SK-N-MC (cell line): ENCODE results near the gene PPIL3.

Experiments used
- EZH2 ChIP-seq: fragments of 200-600 bp; sonication (generic); IDR thresholded peaks from one replicate; pipeline ENCODE4 v1.6.1; 2017; ENCODE audit warnings: antibody characterized with exemption
- POLR2AphosphoS5 ChIP-seq: IDR thresholded peaks from 2 replicates; pipeline ENCODE4 v1.6.1; 2012; ENCODE audit warnings: mild to moderate bottlenecking, low read depth, low read length, borderline replicate concordance

GRCh38 chr2:200888704-200889625 lies at the start of gene PPIL3, which contains the start of gene NIF3L1:
- TF ChIP-seq POLR2AphosphoS5, result peak; percentile 62; the same call in 1 of the 2 replicates
- no peak for TF ChIP-seq EZH2
